ENCODE data around the gene ISOC2.

ISOC2 gene

GRCh38 chr19:55476100-55476775 is 14.8 kb upstream of the ISOC2 start, which contains the start of gene ZNF628:
ZNF628 (plus strand) TSS chr19:55476617; CDS start chr19:55479911, 3,294 bp downstream.
- DNase-seq, result peak; percentile 93

GRCh38 chr19:55474269-55475265 is 13.1 kb upstream of the ISOC2 start:
- DNase-seq, result no peak

DNA sequence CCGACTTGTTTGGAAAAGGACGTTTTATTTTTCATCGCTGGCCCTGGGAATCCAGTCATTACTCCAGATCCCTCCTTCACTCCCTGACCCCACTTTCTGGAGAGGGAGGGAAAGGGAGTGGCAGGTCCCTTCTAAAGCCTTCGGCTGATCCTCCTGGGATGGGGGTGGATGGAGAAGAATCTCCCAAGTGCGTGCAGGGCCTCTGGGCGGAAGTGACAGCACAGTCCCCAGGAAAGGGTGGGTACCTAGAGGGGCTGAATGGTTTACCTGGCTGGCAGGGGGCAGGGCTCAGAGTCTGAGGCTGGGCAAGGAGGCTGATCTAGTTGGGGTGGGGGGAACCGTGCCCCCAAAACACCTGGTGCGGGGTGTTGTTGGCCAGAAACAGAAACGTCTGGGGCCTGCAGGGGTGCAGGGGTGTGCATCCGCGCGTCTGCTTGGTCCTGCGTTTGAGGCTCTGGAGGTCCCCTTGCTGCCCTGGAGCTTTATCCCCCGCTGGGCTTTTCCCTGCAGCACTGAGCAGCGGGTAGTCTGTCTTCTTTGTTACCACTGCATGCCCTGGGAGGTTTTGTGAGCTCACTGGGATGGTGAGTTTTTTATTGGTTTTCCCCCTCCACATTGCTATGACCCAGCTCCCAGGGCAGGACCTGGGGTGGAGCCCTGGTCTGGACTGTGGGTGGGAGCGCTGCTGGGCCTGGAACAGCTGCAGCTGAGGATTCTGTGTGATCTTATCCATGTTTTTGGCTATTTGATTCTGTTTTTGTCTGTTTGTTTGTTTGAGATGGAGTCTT is 12.0 kb upstream of the ISOC2 start:
- DNase-seq, result no peak

DNA sequence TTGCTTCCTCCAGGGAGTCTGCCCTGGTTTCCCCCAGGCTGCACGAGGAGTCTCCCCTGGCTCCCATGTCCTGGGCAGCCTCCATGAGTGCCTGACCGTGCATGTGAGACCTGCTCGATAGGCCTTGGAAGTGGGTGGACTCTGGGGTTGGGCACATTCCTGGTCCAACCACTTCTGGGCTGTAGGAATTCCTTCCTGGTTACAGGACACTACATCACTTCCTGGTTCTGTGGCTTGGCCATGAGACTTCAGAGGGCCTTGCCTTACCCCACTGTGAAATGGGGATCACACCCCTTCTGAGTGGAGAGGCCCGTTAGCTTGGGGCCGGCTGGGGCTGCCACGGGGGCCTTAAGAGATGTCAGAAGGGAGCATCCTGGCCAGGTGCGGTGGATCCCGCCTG is 11.0 kb upstream of the ISOC2 start:
- no peak for DNase-seq

GRCh38 chr19:55471266-55471665 is 9.8 kb upstream of the ISOC2 start:
- DNase-seq, result no peak

DNA sequence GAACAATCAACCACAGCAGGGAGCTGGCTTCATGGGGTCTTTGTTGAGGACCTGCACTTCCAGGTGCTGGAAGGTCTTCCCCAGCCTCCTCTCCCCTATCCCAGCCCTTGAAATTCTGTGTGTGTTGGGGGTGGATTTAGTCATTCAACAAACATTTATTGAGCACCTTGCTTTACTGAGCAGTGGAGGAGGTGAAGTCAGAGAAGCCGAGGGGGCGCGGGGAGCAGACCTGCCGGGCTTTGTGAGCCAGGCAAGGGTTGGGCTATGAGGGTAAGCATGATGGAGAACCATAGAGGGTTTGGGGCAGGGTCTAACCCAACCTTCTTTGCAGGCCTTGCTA is 6.6 kb upstream of the ISOC2 start:
- no peak for DNase-seq

- no peak for DNase-seq
Observed at GRCh38 chr19:55467236-55468053, 6.0 kb upstream of the ISOC2 start.

- no peak for DNase-seq
Observed at GRCh38 chr19:55466241-55466614, 4.8 kb upstream of the ISOC2 start.

- DNase-seq, result no peak
Observed at GRCh38 chr19:55465460-55466240, 4.2 kb upstream of the ISOC2 start.

DNA sequence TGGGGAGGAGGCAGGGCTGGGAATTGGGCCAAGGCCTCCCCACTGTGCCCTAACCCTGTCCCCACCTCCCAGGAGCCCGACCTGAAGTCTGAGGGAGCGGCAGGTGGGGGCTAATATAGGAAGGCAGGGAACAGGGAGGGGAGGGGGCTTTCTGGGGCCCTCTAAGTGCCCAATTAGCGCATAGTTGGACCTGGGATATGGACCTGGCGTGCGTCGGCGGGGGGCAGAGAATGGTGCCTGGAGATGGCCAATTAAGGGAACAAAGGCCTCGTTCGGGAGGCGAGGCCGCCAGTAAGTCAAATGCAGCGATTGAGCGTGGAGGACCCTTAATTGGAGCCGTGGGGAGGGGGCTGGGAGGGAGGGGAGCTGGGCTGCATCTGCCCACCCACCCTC is 3.2 kb upstream of the ISOC2 start, which contains the start of gene C19orf85:
TSS of gene C19orf85 (minus strand) at position 90 of the 393 bp plus-strand sequence. CDS start 197 bp downstream, outside the sequence.
- DNase-seq, result no peak

DNA sequence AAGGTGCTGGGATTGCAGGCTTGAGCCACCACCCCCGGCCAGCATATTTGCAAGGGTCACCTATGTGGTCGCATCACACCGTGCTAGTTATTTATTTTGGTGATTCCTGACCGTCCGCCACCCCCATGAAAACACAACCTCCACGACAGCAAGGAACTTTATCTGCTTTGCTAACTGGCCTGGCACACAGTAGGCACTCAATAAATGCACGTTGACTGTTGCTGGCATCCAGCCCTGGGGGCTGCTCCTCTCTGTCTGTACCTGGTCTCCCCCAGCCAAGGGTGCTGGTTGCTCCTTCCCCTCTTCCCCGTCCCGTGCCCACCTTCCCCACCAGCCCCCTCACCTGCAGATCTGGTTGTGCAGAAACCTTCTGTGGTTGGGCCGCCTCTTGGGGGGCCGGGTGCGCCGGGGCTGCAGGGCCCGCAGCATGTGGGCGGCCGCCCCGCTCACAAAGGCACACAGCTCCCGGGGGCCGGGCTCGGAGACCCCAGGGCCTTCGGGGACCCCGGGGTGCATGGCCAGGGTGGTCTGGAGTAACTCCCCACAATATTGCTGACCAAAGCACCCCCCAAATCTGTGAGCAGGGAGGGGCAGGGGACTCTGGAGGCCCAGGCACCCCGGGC is 2.7 kb upstream of the ISOC2 start:
- DNase-seq, result no peak

- no peak for DNase-seq
Observed at GRCh38 chr19:55463583-55464031, 2.2 kb upstream of the ISOC2 start.

DNA sequence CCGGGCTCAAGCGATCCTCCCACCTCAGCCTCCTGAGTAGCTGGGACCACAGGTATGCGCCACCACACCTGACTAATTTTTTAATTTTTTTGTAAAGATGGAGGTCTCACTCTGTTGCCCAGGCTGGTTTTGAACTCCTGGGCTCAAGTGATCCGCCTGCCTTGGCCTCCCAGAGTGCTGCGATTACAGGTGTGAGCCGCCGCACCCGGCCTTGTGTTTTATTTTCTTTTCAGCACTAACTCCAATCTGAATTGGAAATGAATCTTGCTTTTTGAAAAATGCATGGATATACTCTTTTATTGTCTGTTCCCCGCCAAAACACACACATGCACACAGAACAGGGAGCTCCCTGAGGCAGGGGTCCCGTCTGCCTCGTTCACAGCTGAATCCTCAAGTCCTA is 1.3 kb upstream of the ISOC2 start:
- DNase-seq, result no peak

- no peak for DNase-seq
Observed at GRCh38 chr19:55461974-55462626, 658 bp upstream of the ISOC2 start.

DNA sequence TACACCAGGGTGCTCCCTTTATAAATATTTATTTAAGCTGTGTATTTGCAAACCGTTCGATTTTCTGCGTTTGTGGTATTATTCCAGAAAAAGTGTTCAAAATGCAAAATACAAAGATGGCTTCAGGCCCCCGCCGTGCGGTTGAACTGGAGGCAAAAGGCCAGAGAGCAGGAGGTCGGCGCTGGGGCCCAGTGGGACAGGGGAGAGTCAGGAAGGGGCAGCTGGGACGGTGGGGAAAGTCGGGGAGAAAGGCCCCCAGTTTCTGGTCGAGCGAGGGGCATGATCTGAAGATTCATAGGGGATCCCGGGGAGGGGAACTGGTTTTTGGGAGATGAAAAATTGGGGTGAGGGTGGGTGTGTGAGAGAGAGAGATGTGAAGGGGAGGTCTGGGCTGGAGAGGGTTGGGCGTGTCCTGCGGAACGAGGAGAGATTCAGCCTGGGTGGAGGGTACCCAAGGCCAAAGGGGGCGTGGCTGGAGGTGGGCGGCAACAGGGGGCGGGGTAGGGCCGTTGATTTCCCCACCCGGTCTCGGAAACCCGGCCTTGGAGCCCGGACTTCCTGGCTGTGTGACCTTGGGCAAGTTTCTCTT is 678 bp downstream of the ISOC2 start:
- peak; percentile 82 for DNase-seq

- DNase-seq, result peak; percentile 69
Observed at GRCh38 chr19:55459950-55460657, 1.3 kb downstream of the ISOC2 start.

DNA sequence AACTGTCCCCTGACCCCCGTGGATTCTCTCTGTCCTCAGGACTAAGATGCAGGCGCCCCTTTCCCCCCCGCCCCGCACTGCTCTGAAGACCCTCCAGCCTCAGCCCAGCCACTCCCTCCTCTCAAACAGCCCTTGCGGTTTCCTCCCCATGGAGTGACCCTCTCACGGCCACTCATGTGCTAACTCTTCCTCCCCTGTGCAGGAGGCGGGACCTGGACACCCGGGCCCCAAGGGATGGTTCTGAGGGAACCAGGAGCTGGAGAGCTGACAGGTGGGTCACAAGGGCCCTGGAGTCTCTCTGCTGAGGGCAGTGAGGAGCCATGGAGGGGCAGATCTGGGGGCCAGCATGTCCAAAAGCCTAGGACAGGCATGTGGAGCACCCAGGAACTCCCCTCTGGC is 1.9 kb downstream of the ISOC2 start:
- peak; percentile 81 for DNase-seq

GRCh38 chr19:55457683-55458457 is 3.6 kb downstream of the ISOC2 start:
- peak; percentile 47 for DNase-seq

All from DMS79 treated with DMSO at 0.1 percent for 48 hours (cell line).